Parathyroid adenoma (tissue), 2 donors: ENCODE measurements around the gene MBTPS1.

ENCODE experiments used
- H2AFZ ChIP-seq: fragments of 300-600 bp; sonication (generic); one replicate; pipeline ENCODE4 v1.7.0; 2017; ENCODE audit warnings: antibody characterized with exemption, mild to moderate bottlenecking
- H3K27ac ChIP-seq: fragments of 300-600 bp; sonication (generic); one replicate; pipeline ENCODE4 v1.7.0; 2017
- H3K27me3 ChIP-seq: fragments of 300-600 bp; sonication (generic); one replicate; pipeline ENCODE4 v1.7.0; 2017; ENCODE audit warnings: low read length; ENCODE audit not compliant: control insufficient read depth, insufficient read depth
- H3K36me3 ChIP-seq: fragments of 300-600 bp; sonication (generic); one replicate; pipeline ENCODE4 v1.7.0; 2017; ENCODE audit warnings: low read length; ENCODE audit not compliant: control insufficient read depth, insufficient read depth
- H3K4me1 ChIP-seq: fragments of 300-600 bp; sonication (generic); one replicate; pipeline ENCODE4 v1.7.0; 2017; ENCODE audit warnings: control low read depth
- H3K4me2 ChIP-seq: fragments of 300-600 bp; sonication (generic); one replicate; pipeline ENCODE4 v1.7.0; 2017; ENCODE audit warnings: low read length
- H3K4me3 ChIP-seq: fragments of 300-600 bp; sonication (generic); one replicate; pipeline ENCODE4 v1.7.0; 2017; ENCODE audit warnings: low read depth, low read length
- H3K79me2 ChIP-seq: fragments of 300-600 bp; sonication (generic); one replicate; pipeline ENCODE4 v1.7.0; 2017; ENCODE audit warnings: control low read depth
- H3K9ac ChIP-seq: fragments of 300-600 bp; sonication (generic); one replicate; pipeline ENCODE4 v1.7.0; 2017; ENCODE audit warnings: mild to moderate bottlenecking
- H3K9me3 ChIP-seq: fragments of 300-600 bp; sonication (generic); one replicate; pipeline ENCODE4 v1.7.0; 2017; ENCODE audit warnings: low read length; ENCODE audit not compliant: control insufficient read depth
- CTCF ChIP-seq: fragments of 300-600 bp; sonication (generic); IDR thresholded peaks from one replicate; pipeline ENCODE4 v1.7.0; 2017; ENCODE audit warnings: antibody characterized with exemption, mild to moderate bottlenecking
- donor health status: primary hyperparathyroidism.

Gene MBTPS1

GRCh38 chr16:84090211-84090610 is 26.5 kb downstream of the MBTPS1 start:
- H3K27me3 ChIP-seq: no peaks in the 10 kb centered on the region
- H3K79me2 ChIP-seq: no peaks in the 10 kb centered on the region
- H3K9me3 ChIP-seq: no peaks in the 10 kb centered on the region
- no peak overlapping the region for H3K4me3 ChIP-seq
- no peak overlapping the region for H3K27ac ChIP-seq
- no peak for TF ChIP-seq CTCF
- no peaks in the 10 kb centered on the region for H3K4me1 ChIP-seq
- no peak overlapping the region for H3K9ac ChIP-seq
- H2AFZ ChIP-seq: no peak overlapping the region
- no peaks in the 10 kb centered on the region for H3K36me3 ChIP-seq
- no peak overlapping the region for H3K4me2 ChIP-seq

GRCh38 chr16:84088695-84089395 is 27.9 kb downstream of the MBTPS1 start:
- Histone ChIP-seq H3K27ac (no peak overlapping the region), H3K4me1 (no peaks in the 10 kb centered on the region), H3K36me3 (no peaks in the 10 kb centered on the region), H3K9me3 (no peaks in the 10 kb centered on the region), H3K9ac (no peak overlapping the region), H2AFZ (no peak overlapping the region), H3K27me3 (no peaks in the 10 kb centered on the region), H3K79me2 (peaks cover 4% of the 10 kb centered on the region), H3K4me3 (no peak overlapping the region), H3K4me2 (no peak overlapping the region)
- TF ChIP-seq CTCF: no peak

- no peak for TF ChIP-seq CTCF
- no peak overlapping the region for H3K27ac ChIP-seq
- H3K36me3 ChIP-seq: no peaks in the 10 kb centered on the region
Measured at GRCh38 chr16:84087466-84088151, 29.1 kb downstream of the MBTPS1 start.

GRCh38 chr16:84087001-84087400 is 29.7 kb downstream of the MBTPS1 start:
- TF ChIP-seq CTCF: no peak
- no peaks in the 10 kb centered on the region for H3K27me3 ChIP-seq
- no peak overlapping the region for H3K9ac ChIP-seq
- H3K36me3 ChIP-seq: no peaks in the 10 kb centered on the region
- H2AFZ ChIP-seq: no peak overlapping the region
- peaks cover 4% of the 10 kb centered on the region for H3K79me2 ChIP-seq
- no peak overlapping the region for H3K27ac ChIP-seq
- no peaks in the 10 kb centered on the region for H3K4me1 ChIP-seq
- H3K4me3 ChIP-seq: no peak overlapping the region
- no peak overlapping the region for H3K4me2 ChIP-seq
- no peaks in the 10 kb centered on the region for H3K9me3 ChIP-seq

More at GRCh38 chr16:84087466-84088151, 29.1 kb downstream of the MBTPS1 start:
- H3K4me2 ChIP-seq: no peak overlapping the region
- no peak overlapping the region for H3K9ac ChIP-seq
- no peaks in the 10 kb centered on the region for H3K9me3 ChIP-seq
- no peaks in the 10 kb centered on the region for H3K27me3 ChIP-seq
- H3K79me2 ChIP-seq: peaks cover 4% of the 10 kb centered on the region
- H2AFZ ChIP-seq: no peak overlapping the region
- H3K4me1 ChIP-seq: no peaks in the 10 kb centered on the region
- no peak overlapping the region for H3K4me3 ChIP-seq

GRCh38 chr16:84086341-84086740 is 30.4 kb downstream of the MBTPS1 start:
- peaks cover 4% of the 10 kb centered on the region for H3K79me2 ChIP-seq
- H3K4me2 ChIP-seq: no peak overlapping the region
- no peaks in the 10 kb centered on the region for H3K9me3 ChIP-seq
- TF ChIP-seq CTCF: no peak
- H3K27ac ChIP-seq: no peak overlapping the region
- H3K36me3 ChIP-seq: no peaks in the 10 kb centered on the region
- H3K4me3 ChIP-seq: no peak overlapping the region
- H3K9ac ChIP-seq: no peak overlapping the region
- no peak overlapping the region for H2AFZ ChIP-seq
- no peaks in the 10 kb centered on the region for H3K27me3 ChIP-seq
- H3K4me1 ChIP-seq: no peaks in the 10 kb centered on the region
